ENCODE measurements around the gene UST.

The UST gene

DNA sequence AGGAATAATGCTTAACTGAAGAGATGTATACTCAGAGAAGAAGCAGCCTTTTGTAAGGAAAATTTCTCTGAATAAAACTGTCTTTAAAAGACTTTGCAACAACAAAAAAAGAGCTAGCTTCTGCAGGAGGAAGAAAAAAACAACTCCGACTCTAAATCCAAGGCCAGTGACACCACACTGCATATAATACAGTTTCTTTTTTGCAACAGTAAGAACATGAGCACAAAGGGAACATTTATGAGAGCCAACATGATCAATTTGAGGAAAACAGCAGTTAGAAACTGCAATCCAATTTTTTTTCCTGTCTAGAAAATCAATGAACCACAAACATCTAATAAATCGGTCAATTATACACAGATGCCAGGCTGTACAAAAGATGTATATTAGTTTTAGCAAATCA lies 42.9 kb upstream of the UST start:
- Histone ChIP-seq H3K9ac (ENCODE audit: low read length) (no peak overlapping the region), H3K4me2 (ENCODE audit: low read depth, low read length, poor library complexity, severe bottlenecking) (no peak overlapping the region), H2AFZ (ENCODE audit: low read depth, low read length, severe bottlenecking) (no peak overlapping the region), H3K79me2 (ENCODE audit: insufficient read depth, low read length) (no peaks in the 10 kb centered on the region), H3F3A (ENCODE audit: insufficient read depth) (no peaks in the 10 kb centered on the region), H3K9me2 (replicated peaks; ENCODE audit: insufficient read depth, low read length) (no peaks in the 10 kb centered on the region), H3K27me3 (ENCODE audit: low read length) (no peaks in the 10 kb centered on the region), H3K4me3 (ENCODE audit: insufficient read depth, low read length, poor library complexity, severe bottlenecking) (no peak overlapping the region), H3K36me3 (ENCODE audit: low read length) (no peaks in the 10 kb centered on the region), H4K20me1 (ENCODE audit: low read depth, low read length) (no peaks in the 10 kb centered on the region), H3K9me3 (ENCODE audit: insufficient read depth, low read length) (no peaks in the 10 kb centered on the region), H3K27ac (ENCODE audit: low read depth, low read length) (no peak overlapping the region)
- TF ChIP-seq EZH2phosphoT487 (conservative IDR thresholded peaks at IDR 0.05; ENCODE audit: low read length): no peak
- TF ChIP-seq, protein P1, sequence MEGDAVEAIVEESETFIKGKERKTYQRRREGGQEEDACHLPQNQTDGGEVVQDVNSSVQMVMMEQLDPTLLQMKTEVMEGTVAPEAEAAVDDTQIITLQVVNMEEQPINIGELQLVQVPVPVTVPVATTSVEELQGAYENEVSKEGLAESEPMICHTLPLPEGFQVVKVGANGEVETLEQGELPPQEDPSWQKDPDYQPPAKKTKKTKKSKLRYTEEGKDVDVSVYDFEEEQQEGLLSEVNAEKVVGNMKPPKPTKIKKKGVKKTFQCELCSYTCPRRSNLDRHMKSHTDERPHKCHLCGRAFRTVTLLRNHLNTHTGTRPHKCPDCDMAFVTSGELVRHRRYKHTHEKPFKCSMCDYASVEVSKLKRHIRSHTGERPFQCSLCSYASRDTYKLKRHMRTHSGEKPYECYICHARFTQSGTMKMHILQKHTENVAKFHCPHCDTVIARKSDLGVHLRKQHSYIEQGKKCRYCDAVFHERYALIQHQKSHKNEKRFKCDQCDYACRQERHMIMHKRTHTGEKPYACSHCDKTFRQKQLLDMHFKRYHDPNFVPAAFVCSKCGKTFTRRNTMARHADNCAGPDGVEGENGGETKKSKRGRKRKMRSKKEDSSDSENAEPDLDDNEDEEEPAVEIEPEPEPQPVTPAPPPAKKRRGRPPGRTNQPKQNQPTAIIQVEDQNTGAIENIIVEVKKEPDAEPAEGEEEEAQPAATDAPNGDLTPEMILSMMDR (IDR thresholded peaks at IDR 0.05; ENCODE audit: insufficient read depth, low read length, poor library complexity, severe bottlenecking): no peak

DNA sequence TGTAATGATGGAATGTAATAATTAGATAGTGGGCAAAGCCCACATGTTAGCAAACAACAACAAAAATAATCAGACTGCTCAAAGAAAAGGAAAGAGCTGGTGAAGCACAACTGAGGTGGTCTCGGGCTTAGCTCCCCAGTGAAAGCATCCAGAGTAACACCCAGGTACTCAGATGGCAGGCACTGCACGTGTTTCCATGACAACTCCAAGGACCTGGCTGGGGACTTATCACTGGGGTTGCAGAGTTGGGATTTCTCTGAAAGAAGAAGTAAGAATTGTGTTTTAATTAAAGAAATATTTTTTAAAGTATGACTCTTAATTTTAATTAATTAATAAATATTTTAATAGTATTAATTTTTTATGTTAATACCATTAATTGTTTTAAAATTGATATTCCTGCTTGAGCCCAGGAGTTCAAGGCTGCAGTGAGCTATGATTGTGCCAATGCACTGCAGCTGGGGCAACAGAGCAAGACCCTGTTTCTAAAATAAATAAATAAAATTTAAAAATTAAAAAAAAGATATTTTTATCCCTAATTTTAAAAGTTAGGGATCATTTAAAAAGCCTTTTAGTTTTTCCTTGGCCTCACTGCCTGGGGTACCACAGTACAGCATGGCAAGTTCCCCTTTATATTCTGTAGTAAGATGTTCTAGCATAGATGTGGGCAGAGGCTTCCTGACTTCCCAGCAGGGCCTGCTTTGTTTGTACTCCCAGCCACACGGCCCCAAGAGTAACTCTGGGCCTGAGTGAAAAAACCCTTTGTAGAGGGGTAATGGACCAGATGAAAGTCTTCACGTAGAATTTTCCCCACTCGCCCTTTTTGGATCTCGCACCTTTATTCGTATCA lies 42.2 kb upstream of the UST start:
- Histone ChIP-seq H3K36me3 (ENCODE audit: low read length) (no peaks in the 10 kb centered on the region), H3K4me3 (ENCODE audit: insufficient read depth, low read length, poor library complexity, severe bottlenecking) (no peak overlapping the region), H3K4me2 (ENCODE audit: low read depth, low read length, poor library complexity, severe bottlenecking) (no peak overlapping the region)

GRCh38 chr6:148708707-148709106 lies 38.1 kb upstream of the UST start:
- H4K20me1 ChIP-seq (ENCODE audit: low read depth, low read length): no peaks in the 10 kb centered on the region
- no peaks in the 10 kb centered on the region for H3K9me3 ChIP-seq (ENCODE audit: insufficient read depth, low read length)
- H3K79me2 ChIP-seq (ENCODE audit: insufficient read depth, low read length): no peaks in the 10 kb centered on the region
- no peak overlapping the region for H2AFZ ChIP-seq (ENCODE audit: low read depth, low read length, severe bottlenecking)
- no peak overlapping the region for H3K27ac ChIP-seq (ENCODE audit: low read depth, low read length)
- no peaks in the 10 kb centered on the region for H3K9me2 ChIP-seq (replicated peaks; ENCODE audit: insufficient read depth, low read length)
- H3F3A ChIP-seq (ENCODE audit: insufficient read depth): no peaks in the 10 kb centered on the region
- TF ChIP-seq, protein P1 (IDR thresholded peaks at IDR 0.05; ENCODE audit: insufficient read depth, low read length, poor library complexity, severe bottlenecking): no peak
- no peak for TF ChIP-seq EZH2phosphoT487 (conservative IDR thresholded peaks at IDR 0.05; ENCODE audit: low read length)
- no peak overlapping the region for H3K4me3 ChIP-seq (ENCODE audit: insufficient read depth, low read length, poor library complexity, severe bottlenecking)
- H3K9ac ChIP-seq (ENCODE audit: low read length): no peak overlapping the region
- no peak overlapping the region for H3K4me2 ChIP-seq (ENCODE audit: low read depth, low read length, poor library complexity, severe bottlenecking)
- no peaks in the 10 kb centered on the region for H3K36me3 ChIP-seq (ENCODE audit: low read length)
- 0 out of 2 replicates have a peak, but pooled peaks cover 2% of the 10 kb centered on the region for H3K27me3 ChIP-seq (ENCODE audit: low read length)

More for the DNA sequence above, 42.2 kb upstream of the UST start:
- H3K27me3 ChIP-seq (ENCODE audit: low read length): no peaks in the 10 kb centered on the region
- H4K20me1 ChIP-seq (ENCODE audit: low read depth, low read length): no peaks in the 10 kb centered on the region
- no peak overlapping the region for H3K9ac ChIP-seq (ENCODE audit: low read length)
- TF ChIP-seq, protein P1 (IDR thresholded peaks at IDR 0.05; ENCODE audit: insufficient read depth, low read length, poor library complexity, severe bottlenecking): no peak
- TF ChIP-seq EZH2phosphoT487 (conservative IDR thresholded peaks at IDR 0.05; ENCODE audit: low read length): no peak
- H3F3A ChIP-seq (ENCODE audit: insufficient read depth): no peaks in the 10 kb centered on the region
- no peak overlapping the region for H2AFZ ChIP-seq (ENCODE audit: low read depth, low read length, severe bottlenecking)
- no peaks in the 10 kb centered on the region for H3K79me2 ChIP-seq (ENCODE audit: insufficient read depth, low read length)
- no peaks in the 10 kb centered on the region for H3K9me3 ChIP-seq (ENCODE audit: insufficient read depth, low read length)
- H3K9me2 ChIP-seq (replicated peaks; ENCODE audit: insufficient read depth, low read length): no peaks in the 10 kb centered on the region
- no peak overlapping the region for H3K27ac ChIP-seq (ENCODE audit: low read depth, low read length)

Data from SU-DHL-6 (cell line).